Loucy (cell line): ENCODE measurements around the gene CALML3.

Experiments
- CTCF ChIP-seq: fragments of 200-600 bp; sonication (generic); conservative IDR thresholded peaks from 2 replicates; pipeline ENCODE4 v1.5.1; 2014; ENCODE audit warnings: mild to moderate bottlenecking, antibody characterized with exemption, low read length
- EZH2phosphoT487 ChIP-seq: fragments of 200-600 bp; IDR thresholded peaks from 2 replicates; pipeline ENCODE4 v1.6.1; 2018; ENCODE audit warnings: antibody characterized with exemption, mild to moderate bottlenecking, moderate library complexity, borderline replicate concordance

GRCh38 chr10:5559642-5560141, 34.9 kb downstream of the CALML3 start:
- TF ChIP-seq CTCF, result no peak
- TF ChIP-seq EZH2phosphoT487, result no peak
